ENCODE data around the gene DHPS. TPM values are rescaled to one million over a fixed set of nuclear protein-coding genes. Genes with fewer than 3 reads are reported as not detected.
A peak's percentile ranks its signal among the peaks of the same experiment; 100 is the strongest.

DHPS gene
- total RNA-seq, 1 experiment from 2014 or later, result 150 TPM

DNA sequence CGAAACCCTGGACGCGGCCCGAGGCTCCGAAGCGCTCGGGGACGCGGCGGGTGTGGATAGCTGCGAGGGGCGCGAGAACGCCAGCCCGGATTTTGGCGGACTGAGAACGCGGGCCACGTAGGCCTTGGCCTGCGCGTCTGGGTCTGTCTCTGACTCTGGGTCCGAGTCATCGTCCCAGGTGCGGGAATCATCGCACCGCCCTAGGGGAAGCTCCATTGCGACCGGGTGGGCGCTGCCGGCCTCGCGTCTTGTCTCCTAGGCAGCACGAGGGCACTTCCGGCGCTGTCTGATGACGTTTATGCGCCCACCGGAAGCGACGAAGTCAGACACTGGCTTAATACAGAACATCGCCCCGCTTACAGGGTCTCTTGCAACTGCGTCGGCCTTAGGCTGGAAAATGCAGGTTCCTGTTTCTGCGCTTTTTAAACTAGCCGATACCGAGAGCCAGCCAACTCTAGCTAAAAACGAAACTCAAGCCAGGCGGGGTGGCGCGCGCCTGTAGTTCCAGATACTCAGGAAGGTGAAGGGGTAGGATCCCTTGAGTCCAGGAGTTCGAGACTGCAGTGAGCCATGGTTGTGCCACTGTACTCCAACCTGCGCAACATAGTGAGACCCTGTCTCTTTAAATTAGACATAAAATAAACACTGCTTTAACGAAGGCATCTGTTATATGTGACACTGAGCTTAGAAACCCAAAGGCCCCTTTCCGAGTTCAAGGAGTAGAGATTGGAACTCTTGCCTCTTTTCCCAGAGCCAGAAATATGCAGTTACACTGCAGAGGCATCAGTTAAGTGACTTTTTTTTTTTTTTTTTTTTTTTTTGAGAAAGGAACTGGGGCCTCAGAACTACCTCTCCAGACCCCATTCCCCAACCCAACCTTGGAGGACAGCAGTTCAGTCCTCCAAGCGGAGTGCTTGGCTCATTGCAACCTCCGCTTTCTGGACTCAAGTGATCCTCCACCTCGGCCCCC is 15.0 kb upstream of the DHPS start, which contains the start of gene FBXW9:
Gene FBXW9 (minus strand): TSS at position 266 of the 970 bp plus-strand sequence. CDS start 50 bp downstream, at position 216.
- ChIA-PET CTCF (no interaction called here), POLR2A (ENCODE audit: unreplicated experiment) (no interaction called here)
- intact Hi-C loops (cut with micrococcal nuclease), result no loop called here
- Histone ChIP-seq H3K9me2 (replicated peaks; ENCODE audit: low read length) (no peaks in the 10 kb centered on the region), H3F3A (ENCODE audit: low read length, unreplicated experiment) (no peaks in the 10 kb centered on the region), H4K20me1 (ENCODE audit: low read length) (no peaks in the 10 kb centered on the region), H2AFZ (ENCODE audit: low read length) (peak within 1 kb of the TSS; percentile 87), H3K9ac (ENCODE audit: low read length) (peak within 1 kb of the TSS; percentile 82), H3K27ac (ENCODE audit: low read length) (peak within 1 kb of the TSS; percentile 42), H3K4me2 (ENCODE audit: low read length) (peak within 1 kb of the TSS; percentile 96), H3K79me2 (ENCODE audit: low read length) (peaks cover 14% of the 10 kb centered on the region), H3K9me3 (ENCODE audit: low read length) (no peaks in the 10 kb centered on the region), H3K4me3 (ENCODE audit: low read length) (peak within 1 kb of the TSS; percentile 83), H3K4me1 (ENCODE audit: insufficient read depth, low read length) (peaks cover 15% of the 10 kb centered on the region), H3K27me3 (ENCODE audit: low read length) (no peaks in the 10 kb centered on the region), H3K36me3 (ENCODE audit: low read depth, low read length) (peaks cover 22% of the 10 kb centered on the region)
- DNase-seq (peak; percentile 98), ATAC-seq (peak; percentile 85)
- TSS peak; percentile 99 for BruUV-seq (replicated peaks)
- TF ChIP-seq EZH2phosphoT487 (IDR thresholded peaks at IDR 0.05; ENCODE audit: borderline replicate concordance, low read length) (no peak), EZH2 (IDR thresholded peaks at IDR 0.05; ENCODE audit: low read length, unreplicated experiment) (no peak)
- TF ChIP-seq, protein P1, sequence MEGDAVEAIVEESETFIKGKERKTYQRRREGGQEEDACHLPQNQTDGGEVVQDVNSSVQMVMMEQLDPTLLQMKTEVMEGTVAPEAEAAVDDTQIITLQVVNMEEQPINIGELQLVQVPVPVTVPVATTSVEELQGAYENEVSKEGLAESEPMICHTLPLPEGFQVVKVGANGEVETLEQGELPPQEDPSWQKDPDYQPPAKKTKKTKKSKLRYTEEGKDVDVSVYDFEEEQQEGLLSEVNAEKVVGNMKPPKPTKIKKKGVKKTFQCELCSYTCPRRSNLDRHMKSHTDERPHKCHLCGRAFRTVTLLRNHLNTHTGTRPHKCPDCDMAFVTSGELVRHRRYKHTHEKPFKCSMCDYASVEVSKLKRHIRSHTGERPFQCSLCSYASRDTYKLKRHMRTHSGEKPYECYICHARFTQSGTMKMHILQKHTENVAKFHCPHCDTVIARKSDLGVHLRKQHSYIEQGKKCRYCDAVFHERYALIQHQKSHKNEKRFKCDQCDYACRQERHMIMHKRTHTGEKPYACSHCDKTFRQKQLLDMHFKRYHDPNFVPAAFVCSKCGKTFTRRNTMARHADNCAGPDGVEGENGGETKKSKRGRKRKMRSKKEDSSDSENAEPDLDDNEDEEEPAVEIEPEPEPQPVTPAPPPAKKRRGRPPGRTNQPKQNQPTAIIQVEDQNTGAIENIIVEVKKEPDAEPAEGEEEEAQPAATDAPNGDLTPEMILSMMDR (conservative IDR thresholded peaks at IDR 0.05; ENCODE audit: low read depth, low read length), result no peak

DNA sequence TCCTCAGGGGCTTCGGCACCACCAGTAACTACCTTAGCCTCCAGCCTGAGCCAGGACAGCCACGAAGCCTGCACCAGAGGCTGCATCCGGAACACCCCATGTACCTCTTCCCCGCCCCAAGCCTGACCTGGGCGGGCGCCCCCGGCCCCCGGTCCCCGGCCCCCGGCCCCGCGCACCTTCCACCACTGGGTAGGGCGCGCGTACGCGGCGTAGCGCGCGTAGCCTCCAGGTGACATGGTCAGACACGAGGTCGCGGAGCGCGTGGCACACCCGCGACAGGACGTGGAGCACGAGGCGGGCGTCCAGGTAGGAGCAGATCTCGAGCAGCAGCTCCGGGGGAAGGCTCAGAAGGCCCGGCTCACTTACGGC is 14.3 kb upstream of the DHPS start:
- Histone ChIP-seq H3K79me2 (ENCODE audit: low read length) (peaks cover 14% of the 10 kb centered on the region), H3K36me3 (ENCODE audit: low read depth, low read length) (peaks cover 16% of the 10 kb centered on the region), H3K27ac (ENCODE audit: low read length) (peak overlapping the region; percentile 42; the same call in 1 of the 2 replicates), H3K4me3 (ENCODE audit: low read length) (peak overlapping the region; percentile 83), H4K20me1 (ENCODE audit: low read length) (no peaks in the 10 kb centered on the region), H3K4me1 (ENCODE audit: insufficient read depth, low read length) (peaks cover 15% of the 10 kb centered on the region), H3K9ac (ENCODE audit: low read length) (peak overlapping the region; percentile 82), H3K9me2 (replicated peaks; ENCODE audit: low read length) (no peaks in the 10 kb centered on the region), H3K4me2 (ENCODE audit: low read length) (peak overlapping the region; percentile 96), H3K27me3 (ENCODE audit: low read length) (no peaks in the 10 kb centered on the region), H3F3A (ENCODE audit: low read length, unreplicated experiment) (no peaks in the 10 kb centered on the region), H3K9me3 (ENCODE audit: low read length) (no peaks in the 10 kb centered on the region), H2AFZ (ENCODE audit: low read length) (peak overlapping the region; percentile 87)
- POLR2A ChIA-PET (ENCODE audit: unreplicated experiment), result no interaction called here
- intact Hi-C loops (cut with micrococcal nuclease), result no loop called here
- BruUV-seq (replicated peaks), result no TSS peak
- ATAC-seq, result peak; percentile 3
- CTCF ChIA-PET, result no interaction called here
- DNase-seq, result no peak
- TF ChIP-seq, protein P1 (conservative IDR thresholded peaks at IDR 0.05; ENCODE audit: low read depth, low read length), result no peak
- TF ChIP-seq EZH2 (IDR thresholded peaks at IDR 0.05; ENCODE audit: low read length, unreplicated experiment) (no peak), EZH2phosphoT487 (IDR thresholded peaks at IDR 0.05; ENCODE audit: borderline replicate concordance, low read length) (no peak)

DNA sequence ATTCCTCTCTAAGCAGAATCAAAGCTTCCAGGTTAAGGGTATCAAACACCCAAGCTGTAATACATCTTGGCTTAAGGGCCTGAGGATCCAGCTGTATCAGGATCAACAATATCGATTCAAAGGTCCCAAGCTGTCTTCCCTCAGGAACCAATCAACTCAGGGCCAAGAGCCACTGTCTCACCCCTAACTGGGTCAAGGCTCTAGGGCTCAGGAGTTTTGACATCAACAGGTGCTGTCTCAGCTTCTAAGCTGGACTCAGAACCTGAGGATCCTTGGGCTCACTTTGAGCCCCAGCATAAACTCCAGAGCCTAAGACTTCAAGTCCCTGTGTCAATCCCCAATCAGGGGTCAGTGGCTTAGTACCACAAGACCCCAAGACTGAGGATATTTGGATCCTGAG is 13.8 kb upstream of the DHPS start:
- Histone ChIP-seq H3K9me2 (replicated peaks; ENCODE audit: low read length) (no peaks in the 10 kb centered on the region), H2AFZ (ENCODE audit: low read length) (no peak overlapping the region), H3K9ac (ENCODE audit: low read length) (peak overlapping the region; percentile 82), H3K27me3 (ENCODE audit: low read length) (no peaks in the 10 kb centered on the region), H3F3A (ENCODE audit: low read length, unreplicated experiment) (no peaks in the 10 kb centered on the region), H3K4me2 (ENCODE audit: low read length) (peak overlapping the region; percentile 96), H3K27ac (ENCODE audit: low read length) (no peak overlapping the region), H3K4me1 (ENCODE audit: insufficient read depth, low read length) (peaks cover 15% of the 10 kb centered on the region), H4K20me1 (ENCODE audit: low read length) (no peaks in the 10 kb centered on the region), H3K36me3 (ENCODE audit: low read depth, low read length) (peaks cover 11% of the 10 kb centered on the region), H3K9me3 (ENCODE audit: low read length) (no peaks in the 10 kb centered on the region), H3K4me3 (ENCODE audit: low read length) (peak overlapping the region; percentile 83), H3K79me2 (ENCODE audit: low read length) (peaks cover 14% of the 10 kb centered on the region)
- ChIA-PET CTCF (no interaction called here), POLR2A (ENCODE audit: unreplicated experiment) (no interaction called here)
- DNase-seq (no peak), ATAC-seq (no peak)
- TF ChIP-seq, protein P1 (conservative IDR thresholded peaks at IDR 0.05; ENCODE audit: low read depth, low read length), result no peak
- no peak for TF ChIP-seq EZH2phosphoT487 (IDR thresholded peaks at IDR 0.05; ENCODE audit: borderline replicate concordance, low read length)
- no peak for TF ChIP-seq EZH2 (IDR thresholded peaks at IDR 0.05; ENCODE audit: low read length, unreplicated experiment)
- intact Hi-C loops (cut with micrococcal nuclease), result no loop called here
- no TSS peak for BruUV-seq (replicated peaks)
